Endodermal cell (in vitro differentiated cells): ENCODE measurements around the gene TCP1. TPM values are rescaled to one million over a fixed set of nuclear protein-coding genes. Genes with fewer than 3 reads are reported as not detected.
A peak's percentile ranks its signal among the peaks of the same experiment; 100 is the strongest.

ENCODE experiments used
- DNase-seq: peaks from one replicate; pipeline ENCODE4 v3.0.0-alpha.2; 2017
- H3K27ac ChIP-seq: 2 replicates; pipeline ENCODE4 v1.5.1; 2013; ENCODE audit warnings: mild to moderate bottlenecking, low read depth, low read length, moderate library complexity
- H3K27me3 ChIP-seq: 2 replicates; pipeline ENCODE4 v1.6.1; 2013; ENCODE audit warnings: mild to moderate bottlenecking, low read length, moderate library complexity; ENCODE audit not compliant: insufficient read depth, control insufficient read depth, poor library complexity, severe bottlenecking
- H3K36me3 ChIP-seq: 2 replicates; pipeline ENCODE4 v1.7.0; 2013; ENCODE audit warnings: mild to moderate bottlenecking, low read length, moderate library complexity; ENCODE audit not compliant: control insufficient read depth, insufficient read depth
- H3K4me1 ChIP-seq: one replicate; pipeline ENCODE4 v1.7.0; 2013; ENCODE audit warnings: low read length; ENCODE audit not compliant: control insufficient read depth, insufficient read depth
- H3K4me3 ChIP-seq: 2 replicates; pipeline ENCODE4 v1.5.1; 2013; ENCODE audit warnings: mild to moderate bottlenecking, low read length, moderate library complexity
- H3K9ac ChIP-seq: 2 replicates; pipeline ENCODE4 v1.6.1; 2013; ENCODE audit warnings: mild to moderate bottlenecking, low read length, moderate library complexity; ENCODE audit not compliant: poor library complexity, severe bottlenecking; ENCODE audit errors: extremely low read depth
- H3K9me3 ChIP-seq: 2 replicates; pipeline ENCODE4 v1.6.1; 2013; ENCODE audit warnings: mild to moderate bottlenecking, low read length, moderate library complexity; ENCODE audit not compliant: control insufficient read depth
- H3K27ac Mint-ChIP-seq: 2 replicates; pipeline ENCODE4 v1.8.0; 2020; ENCODE audit warnings: mixed read lengths
- H3K27me3 Mint-ChIP-seq: 2 replicates; pipeline ENCODE4 v1.8.0; 2021; ENCODE audit warnings: mild to moderate bottlenecking, mixed read lengths; ENCODE audit not compliant: insufficient read depth
- H3K36me3 Mint-ChIP-seq: 2 replicates; pipeline ENCODE4 v1.8.0; 2020; ENCODE audit warnings: low read depth, mixed read lengths
- H3K4me1 Mint-ChIP-seq: 2 replicates; pipeline ENCODE4 v1.8.0; 2020; ENCODE audit warnings: mixed read lengths
- H3K4me3 Mint-ChIP-seq: 2 replicates; pipeline ENCODE4 v1.8.0; 2020; ENCODE audit warnings: mild to moderate bottlenecking, moderate library complexity, mixed read lengths
- H3K9me3 Mint-ChIP-seq: 2 replicates; pipeline ENCODE4 v1.8.0; 2020; ENCODE audit warnings: mild to moderate bottlenecking, mixed read lengths
- CTCF ChIP-seq: fragments of 200-600 bp; sonication (generic); conservative IDR thresholded peaks from 2 replicates; pipeline ENCODE4 v1.5.0; 2021; ENCODE audit warnings: antibody characterized with exemption, mild to moderate bottlenecking
- WGBS, 2 experiments: methylation state at CpG; one replicate each; pipeline versions ENCODE4 v1.1.5 to v1.1.7; 2013; ENCODE audit warnings: missing lambda C conversion rate in 2 of 2, mixed read lengths in 1 of 2; ENCODE audit not compliant: insufficient coverage in 1 of 2, insufficient read length in 1 of 2; 5-methylcytosine and 5-hydroxymethylcytosine counted together
- total RNA-seq, 2 donors: library from RNA; stranded (reverse); fragmentation: NEBNext Ultra II Directional in 1 of 2; extraction: Animal tissue kit (Norgen Biotek cat#: 25700) in 1 of 2; gene quantifications; 2 replicates in 1 of 2; 3 replicates in 1 of 2; pipeline ENCODE4 v1.2.1, GENCODE V29; 2021

TCP1 gene
- total RNA-seq, 2 donors from 2014 or later: 241 to 246 TPM

- no peak overlapping the region for H3K27ac ChIP-seq
- peak overlapping the region; percentile 97 for H3K4me3 Mint-ChIP-seq
- H3K4me3 ChIP-seq: peak overlapping the region; percentile 96
- WGBS, 2 experiments: 20 to 28% methylated on average over 11 to 18 of the region's 18 CpGs
- peak; percentile 65 for DNase-seq
- no peaks in the 10 kb centered on the region for H3K27me3 Mint-ChIP-seq
- no peaks in the 10 kb centered on the region for H3K27me3 ChIP-seq
- H3K36me3 Mint-ChIP-seq: peaks cover 58% of the 10 kb centered on the region
- H3K9me3 Mint-ChIP-seq: no peaks in the 10 kb centered on the region
- no peaks in the 10 kb centered on the region for H3K9me3 ChIP-seq
- H3K36me3 ChIP-seq: peaks cover 52% of the 10 kb centered on the region
- peaks cover 3% of the 10 kb centered on the region for H3K4me1 ChIP-seq
- peak overlapping the region; percentile 99 for H3K27ac Mint-ChIP-seq
- H3K9ac ChIP-seq: peak overlapping the region; percentile 76
- no peak for TF ChIP-seq CTCF
- H3K4me1 Mint-ChIP-seq: peaks cover 38% of the 10 kb centered on the region
Measured at GRCh38 chr6:159790956-159791598, 1.7 kb upstream of the TCP1 start.

DNA sequence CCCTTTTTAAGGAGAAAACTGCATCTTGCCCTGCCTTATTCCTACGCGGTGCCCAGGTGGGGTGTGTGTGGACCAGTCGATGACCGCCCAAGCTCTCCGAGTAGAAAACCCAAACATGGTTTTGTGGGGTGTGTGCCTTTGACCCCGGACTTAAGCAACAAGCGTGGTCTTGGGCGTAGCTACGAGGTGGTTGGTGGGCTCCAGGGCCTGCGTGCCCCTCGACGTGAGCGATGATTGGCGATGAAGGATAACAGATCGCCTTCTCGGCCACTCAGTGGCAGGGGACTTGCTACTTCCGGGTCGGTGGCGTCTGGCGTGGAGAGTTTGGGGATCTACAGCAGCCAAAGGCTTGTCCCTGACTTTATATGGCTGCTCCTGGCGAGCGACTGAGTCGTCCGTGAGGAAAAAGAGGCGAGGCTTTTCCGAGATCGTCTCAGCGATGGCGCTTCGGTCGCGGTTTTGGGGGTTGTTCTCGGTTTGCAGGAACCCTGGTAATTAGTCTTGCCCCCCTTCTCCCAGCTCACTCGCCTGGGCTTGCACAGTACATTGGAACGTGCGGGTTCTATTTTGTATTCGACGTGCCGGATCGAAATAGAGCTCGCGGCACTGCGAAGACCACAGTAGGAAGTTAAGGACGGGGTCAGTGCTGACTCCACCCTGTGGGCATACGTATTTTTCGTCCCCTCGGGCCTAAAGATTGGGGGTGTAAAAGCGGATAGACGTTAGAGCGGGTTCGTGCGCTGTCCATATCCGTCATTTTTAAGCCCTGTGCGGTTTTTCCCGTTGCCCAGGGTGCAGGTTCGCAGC is 950 bp upstream of the TCP1 start, which contains the start of gene MRPL18:
MRPL18 (plus strand) TSS at position 319 of the 807 bp plus-strand sequence; CDS start at position 440, 121 bp downstream.
- Histone ChIP-seq H3K27ac (peak within 1 kb of the TSS; percentile 91), H3K36me3 (peaks cover 55% of the 10 kb centered on the region), H3K9me3 (no peaks in the 10 kb centered on the region), H3K4me3 (peak within 1 kb of the TSS; percentile 96), H3K27me3 (no peaks in the 10 kb centered on the region), H3K4me1 (peaks cover 3% of the 10 kb centered on the region), H3K9ac (peak within 1 kb of the TSS; percentile 89)
- DNase-seq: peak; percentile 98
- no peaks in the 10 kb centered on the region for H3K27me3 Mint-ChIP-seq
- H3K27ac Mint-ChIP-seq: peak within 1 kb of the TSS; percentile 99
- TF ChIP-seq CTCF: no peak
- H3K4me3 Mint-ChIP-seq: peak within 1 kb of the TSS; percentile 97
- no peaks in the 10 kb centered on the region for H3K9me3 Mint-ChIP-seq
- peaks cover 38% of the 10 kb centered on the region for H3K4me1 Mint-ChIP-seq
- H3K36me3 Mint-ChIP-seq: peaks cover 63% of the 10 kb centered on the region
- 0 to 1% methylated on average over 41 to 56 of the region's 56 CpGs for WGBS, 2 experiments

GRCh38 chr6:159788753-159789376 is 537 bp downstream of the TCP1 start:
- no peaks in the 10 kb centered on the region for H3K9me3 ChIP-seq
- Mint-ChIP-seq H3K27ac (peak overlapping the region; percentile 85), H3K4me3 (peak overlapping the region; percentile 97), H3K27me3 (no peaks in the 10 kb centered on the region), H3K4me1 (peaks cover 28% of the 10 kb centered on the region), H3K9me3 (no peaks in the 10 kb centered on the region), H3K36me3 (peaks cover 64% of the 10 kb centered on the region)
- H3K9ac ChIP-seq: peak overlapping the region; percentile 89
- peak overlapping the region; percentile 81 for H3K27ac ChIP-seq
- no peak for TF ChIP-seq CTCF
- 1% methylated on average over 31 to 60 of the region's 60 CpGs for WGBS, 2 experiments
- H3K27me3 ChIP-seq: no peaks in the 10 kb centered on the region
- peak overlapping the region; percentile 96 for H3K4me3 ChIP-seq
- H3K4me1 ChIP-seq: peaks cover 3% of the 10 kb centered on the region
- peak; percentile 65 for DNase-seq
- H3K36me3 ChIP-seq: peaks cover 61% of the 10 kb centered on the region
